ENCODE measurements around the gene PDXK.

GRCh38 chr21:43794311-43794710 is 75.4 kb downstream of the PDXK start:
- TF ChIP-seq CTCF (IDR thresholded peaks at IDR 0.05) (no peak), POLR2A (IDR thresholded peaks at IDR 0.05) (no peak), EP300 (IDR thresholded peaks at IDR 0.05) (no peak)

Data from tibial nerve (tissue), 4 donors.